Type B pancreatic cell (in vitro differentiated cells): ENCODE data around the gene KAZALD1. TPM values are rescaled to one million over a fixed set of nuclear protein-coding genes. Genes with fewer than 3 reads are reported as not detected.

ENCODE experiments used
- DNase-seq: peaks from one replicate; pipeline ENCODE4 v3.0.0; 2021; ENCODE audit warnings: mixed read lengths; ENCODE audit not compliant: unreplicated experiment; ENCODE audit errors: extremely low spot score
- H3K27ac Mint-ChIP-seq: 2 replicates; pipeline ENCODE4 v1.8.0; 2021; ENCODE audit warnings: mild to moderate bottlenecking, mixed read lengths
- H3K27me3 Mint-ChIP-seq: 2 replicates; pipeline ENCODE4 v1.8.0; 2021; ENCODE audit warnings: mixed read lengths
- H3K36me3 Mint-ChIP-seq: 2 replicates; pipeline ENCODE4 v1.8.0; 2021; ENCODE audit warnings: mixed read lengths
- H3K4me1 Mint-ChIP-seq: one replicate; pipeline ENCODE4 v1.8.0; 2021; ENCODE audit warnings: mixed read lengths; ENCODE audit not compliant: unreplicated experiment
- H3K4me3 Mint-ChIP-seq: 2 replicates; pipeline ENCODE4 v1.8.0; 2021; ENCODE audit warnings: mild to moderate bottlenecking, mixed read lengths
- H3K9me3 Mint-ChIP-seq: 2 replicates; pipeline ENCODE4 v1.8.0; 2021; ENCODE audit warnings: mixed read lengths
- CTCF ChIP-seq: fragments of 200-600 bp; sonication (generic); conservative IDR thresholded peaks from 2 replicates; pipeline ENCODE4 v1.5.0; 2021; ENCODE audit warnings: antibody characterized with exemption, mild to moderate bottlenecking
- total RNA-seq: library from RNA; stranded (reverse); gene quantifications from 2 replicates; pipeline ENCODE4 v1.2.1, GENCODE V29; 2021; ENCODE audit warnings: low replicate concordance

The KAZALD1 gene
- total RNA-seq, 1 donor from 2014 or later, result 17.1 TPM

GRCh38 chr10:101060036-101060950, 1.5 kb upstream of the KAZALD1 start:
- H3K9me3 Mint-ChIP-seq, result no peaks in the 10 kb centered on the region
- peak overlapping the region; percentile 96 for H3K27ac Mint-ChIP-seq
- H3K4me1 Mint-ChIP-seq, result peaks cover 32% of the 10 kb centered on the region
- TF ChIP-seq CTCF, result peak; percentile 97
- DNase-seq, result peak; percentile 89
- H3K4me3 Mint-ChIP-seq, result peak overlapping the region; percentile 98
- peaks cover under 1% of the 10 kb centered on the region for H3K36me3 Mint-ChIP-seq
- peaks cover 23% of the 10 kb centered on the region for H3K27me3 Mint-ChIP-seq

GRCh38 chr10:101060951-101061623, 702 bp upstream of the KAZALD1 start:
- Mint-ChIP-seq H3K27me3 (peaks cover 30% of the 10 kb centered on the region), H3K27ac (peak overlapping the region; percentile 96), H3K36me3 (no peaks in the 10 kb centered on the region), H3K4me3 (peak overlapping the region; percentile 98), H3K9me3 (no peaks in the 10 kb centered on the region), H3K4me1 (peaks cover 39% of the 10 kb centered on the region)
- peak; percentile 97 for DNase-seq
- TF ChIP-seq CTCF, result no peak

- peaks cover 40% of the 10 kb centered on the region for H3K4me1 Mint-ChIP-seq
- H3K27ac Mint-ChIP-seq, result peak overlapping the region; percentile 90
- H3K27me3 Mint-ChIP-seq, result peaks cover 32% of the 10 kb centered on the region
- no peaks in the 10 kb centered on the region for H3K9me3 Mint-ChIP-seq
- peak; percentile 75 for TF ChIP-seq CTCF
- peak; percentile 82 for DNase-seq
- peak overlapping the region; percentile 86 for H3K4me3 Mint-ChIP-seq
- no peaks in the 10 kb centered on the region for H3K36me3 Mint-ChIP-seq
Measured at GRCh38 chr10:101062232-101063049, 652 bp downstream of the KAZALD1 start.

GRCh38 chr10:101063050-101063525, 1.3 kb downstream of the KAZALD1 start:
- peaks cover 36% of the 10 kb centered on the region for H3K27me3 Mint-ChIP-seq
- DNase-seq, result no peak
- H3K4me3 Mint-ChIP-seq, result peak overlapping the region; percentile 85
- no peaks in the 10 kb centered on the region for H3K9me3 Mint-ChIP-seq
- peaks cover 40% of the 10 kb centered on the region for H3K4me1 Mint-ChIP-seq
- TF ChIP-seq CTCF, result no peak
- no peaks in the 10 kb centered on the region for H3K36me3 Mint-ChIP-seq
- no peak overlapping the region for H3K27ac Mint-ChIP-seq
